DOHH2 (cell line): Measurements from ENCODE around the gene UBE2H.

Experiments used
- H3F3A ChIP-seq: fragments of 200-600 bp; sonication (generic), shearing (Covaris generic); 2 replicates; pipeline ENCODE4 v1.6.0; 2016; ENCODE audit warnings: antibody characterized with exemption, mild to moderate bottlenecking; ENCODE audit not compliant: control insufficient read depth, insufficient read depth
- H3K27ac ChIP-seq: fragments of 200-600 bp; sonication (generic); 2 replicates; pipeline ENCODE4 v1.5.1; 2014; ENCODE audit warnings: low read depth, mild to moderate bottlenecking, low read length, moderate library complexity
- H3K27me3 ChIP-seq: fragments of 200-600 bp; sonication (generic); 2 replicates; pipeline ENCODE4 v1.6.1; 2014; ENCODE audit warnings: mild to moderate bottlenecking, low read length, mixed read lengths; ENCODE audit not compliant: control insufficient read depth
- H3K36me3 ChIP-seq: fragments of 200-600 bp; sonication (generic); 2 replicates; pipeline ENCODE4 v1.6.1; 2014; ENCODE audit warnings: mild to moderate bottlenecking, low read length, moderate library complexity, mixed read lengths; ENCODE audit not compliant: control insufficient read depth
- H3K4me1 ChIP-seq: fragments of 200-600 bp; sonication (generic); 2 replicates; pipeline ENCODE4 v1.6.1; 2014; ENCODE audit warnings: mild to moderate bottlenecking, low read length, mixed read lengths; ENCODE audit not compliant: control insufficient read depth
- H3K4me2 ChIP-seq: fragments of 200-600 bp; sonication (generic); 2 replicates; pipeline ENCODE4 v1.6.0; 2014; ENCODE audit warnings: mild to moderate bottlenecking, low read length, moderate library complexity
- H3K4me3 ChIP-seq: fragments of 200-600 bp; sonication (generic); 2 replicates; pipeline ENCODE4 v1.5.1; 2014; ENCODE audit warnings: mild to moderate bottlenecking, low read length, mixed read lengths
- H3K79me2 ChIP-seq: fragments of 200-600 bp; sonication (generic); 2 replicates; pipeline ENCODE4 v1.6.1; 2014; ENCODE audit warnings: mild to moderate bottlenecking, low read length, mixed read lengths; ENCODE audit not compliant: control insufficient read depth
- H3K9me2 ChIP-seq: fragments of 200-600 bp; sonication (generic); replicated peaks from 2 replicates; pipeline ENCODE4 v1.6.1; 2014; ENCODE audit warnings: mild to moderate bottlenecking, low read length, mixed read lengths; ENCODE audit not compliant: control insufficient read depth
- H3K9me3 ChIP-seq: fragments of 200-600 bp; sonication (generic); 2 replicates; pipeline ENCODE4 v1.6.1; 2014; ENCODE audit warnings: antibody characterized with exemption, low read length, mixed read lengths; ENCODE audit not compliant: control insufficient read depth, insufficient read depth
- H4K20me1 ChIP-seq: fragments of 200-600 bp; sonication (generic); 2 replicates; pipeline ENCODE4 v1.6.0; 2014; ENCODE audit warnings: low read depth, mild to moderate bottlenecking, antibody characterized with exemption, low read length, moderate library complexity; ENCODE audit not compliant: control insufficient read depth, insufficient read depth
- CTCF ChIP-seq: fragments of 200-600 bp; sonication (generic); IDR thresholded peaks from one replicate; pipeline ENCODE4 v1.5.1; 2014; ENCODE audit warnings: antibody characterized with exemption, mild to moderate bottlenecking, low read depth, low read length; ENCODE audit not compliant: poor library complexity, severe bottlenecking
- EZH2phosphoT487 ChIP-seq: fragments of 200-600 bp; sonication (generic); IDR thresholded peaks from 2 replicates; pipeline ENCODE4 v1.6.1; 2017; ENCODE audit warnings: borderline replicate concordance, mild to moderate bottlenecking, antibody characterized with exemption, low read length, moderate library complexity, mixed read lengths

The UBE2H gene

DNA sequence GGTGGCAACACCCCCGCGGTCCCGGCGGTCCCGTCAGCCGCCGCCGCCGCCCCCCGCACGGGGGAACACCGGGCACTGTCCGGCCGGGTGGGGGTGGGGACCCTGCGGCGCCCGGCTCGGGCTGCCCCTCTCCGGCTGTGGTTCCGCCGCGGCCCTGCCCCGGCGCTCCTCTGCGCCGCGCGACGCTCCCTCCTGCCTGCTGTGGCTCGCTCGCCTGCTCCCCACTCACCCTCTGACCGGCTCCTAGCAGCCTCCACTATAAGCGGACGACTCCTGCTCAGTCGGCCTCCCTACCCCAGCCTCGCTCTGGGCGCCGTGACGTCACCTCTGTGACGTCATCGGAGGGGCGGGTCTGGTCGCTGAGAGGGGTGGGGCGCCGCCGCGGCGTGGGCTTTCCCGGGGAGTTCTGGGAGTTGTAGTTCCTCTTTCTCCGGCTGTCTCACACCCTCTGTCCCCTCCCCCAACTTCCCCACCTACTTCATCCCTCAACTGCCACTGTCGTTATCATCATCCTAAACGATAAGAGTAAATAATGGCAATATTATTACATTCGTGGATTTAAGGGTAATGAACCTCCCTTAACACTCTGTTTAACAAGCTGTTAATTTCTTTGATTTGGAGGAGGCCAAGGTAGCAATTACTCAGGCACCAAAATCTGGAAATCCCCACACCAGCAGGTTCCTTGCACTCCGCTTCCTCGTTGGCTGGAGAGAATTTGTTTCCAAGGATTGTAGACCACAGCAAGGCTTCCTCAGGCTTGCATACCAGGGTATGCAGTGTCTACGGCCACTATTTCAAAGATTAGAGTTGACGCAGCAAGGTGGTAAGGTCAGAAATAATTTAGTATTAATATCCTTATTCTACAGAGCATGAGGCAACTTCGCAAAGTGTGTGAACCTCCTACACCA is at the start of gene UBE2H:
TSS of gene UBE2H (minus strand) at position 308 of the 908 bp plus-strand sequence. CDS start 405 bp downstream, outside the sequence.
- Histone ChIP-seq H3K79me2 (peaks cover 48% of the 10 kb centered on the region), H3K4me2 (peak within 1 kb of the TSS; percentile 99), H3K27me3 (peaks cover 5% of the 10 kb centered on the region; the same call in 1 of the 2 replicates), H4K20me1 (peaks cover 6% of the 10 kb centered on the region), H3K36me3 (peaks cover 7% of the 10 kb centered on the region; the same call in 1 of the 2 replicates), H3K27ac (peak within 1 kb of the TSS; percentile 86), H3F3A (peaks cover 23% of the 10 kb centered on the region), H3K4me3 (peak within 1 kb of the TSS; percentile 93), H3K9me2 (no peaks in the 10 kb centered on the region), H3K4me1 (peaks cover 39% of the 10 kb centered on the region), H3K9me3 (no peaks in the 10 kb centered on the region)
- TF ChIP-seq CTCF (no peak), EZH2phosphoT487 (no peak)

GRCh38 chr7:129998446-129998845 is 45.7 kb upstream of the UBE2H start:
- Histone ChIP-seq H3K79me2 (no peaks in the 10 kb centered on the region), H3K4me2 (no peak overlapping the region), H3K9me2 (no peaks in the 10 kb centered on the region)

GRCh38 chr7:129997285-129997684 is 44.5 kb upstream of the UBE2H start:
- no peaks in the 10 kb centered on the region for H3F3A ChIP-seq
- H3K27me3 ChIP-seq: peaks cover 2% of the 10 kb centered on the region
- no peak for TF ChIP-seq CTCF
- no peak for TF ChIP-seq EZH2phosphoT487
- no peaks in the 10 kb centered on the region for H3K36me3 ChIP-seq
- no peaks in the 10 kb centered on the region for H3K9me3 ChIP-seq
- H3K79me2 ChIP-seq: no peaks in the 10 kb centered on the region
- H3K9me2 ChIP-seq: no peaks in the 10 kb centered on the region
- H3K4me3 ChIP-seq: no peak overlapping the region
- H3K4me1 ChIP-seq: no peaks in the 10 kb centered on the region
- H3K4me2 ChIP-seq: no peak overlapping the region
- no peaks in the 10 kb centered on the region for H4K20me1 ChIP-seq
- no peak overlapping the region for H3K27ac ChIP-seq

More at GRCh38 chr7:129998446-129998845, 45.7 kb upstream of the UBE2H start:
- no peaks in the 10 kb centered on the region for H3K4me1 ChIP-seq
- H3K36me3 ChIP-seq: no peaks in the 10 kb centered on the region
- H3K27me3 ChIP-seq: peaks cover 2% of the 10 kb centered on the region
- no peak overlapping the region for H3K4me3 ChIP-seq
- TF ChIP-seq CTCF (no peak), EZH2phosphoT487 (no peak)
- no peaks in the 10 kb centered on the region for H3K9me3 ChIP-seq
- H3F3A ChIP-seq: no peaks in the 10 kb centered on the region
- H3K27ac ChIP-seq: no peak overlapping the region
- no peaks in the 10 kb centered on the region for H4K20me1 ChIP-seq
